Uterus (tissue), 4 donors: ENCODE measurements around the gene RAMAC. TPM values are rescaled to one million over a fixed set of nuclear protein-coding genes. Genes with fewer than 3 reads are reported as not detected.

ENCODE experiments used
- total RNA-seq, 4 donors: library from RNA; depleted of rRNA in 3 of 4; stranded (reverse); fragments of >200 nt in 3 of 4; gene quantifications; one replicate each; pipeline versions ENCODE4 v1.1.0 to v1.2.4, GENCODE V29; 2014 to 2023
- donor health status: DM: yes; HTN: yes; CAD: no.

The RAMAC gene
- total RNA-seq, 4 donors from 2014 or later = 4.9 to 43.5 (median 13.9) TPM

Other genes with a start within 250 kb of the RAMAC start
- not detected for gene FSD2, start 180.1 kb upstream of the RAMAC start, total RNA-seq
- 10 to 100 TPM in 1 of 4 donors, 1 to 10 TPM in 3; 3.5 to 10.8 (median 5.2) TPM for gene WHAMM, start 176.6 kb upstream of the RAMAC start, total RNA-seq
- 10 to 100 TPM in 2 of 4 donors, 1 to 10 TPM in 2; 5.1 to 50.0 (median 10.6) TPM for gene HOMER2, start 33.5 kb upstream of the RAMAC start, total RNA-seq
- 10 to 100 TPM in 2 of 4 donors, 1 to 10 TPM in 2; 2.0 to 21.2 (median 8.3) TPM for gene C15orf40, start 25.4 kb downstream of the RAMAC start, total RNA-seq
- gene BTBD1, start 81.0 kb downstream of the RAMAC start, total RNA-seq = 100 to 1,000 TPM in 2 of 4 donors, 10 to 100 TPM in 2; 54.9 to 140 (median 101) TPM
- gene TM6SF1, start 121.4 kb downstream of the RAMAC start, total RNA-seq = 10 to 100 TPM in 1 of 4 donors, 1 to 10 TPM in 3; 1.7 to 10.5 (median 3.9) TPM
- gene HDGFL3, start 221.6 kb downstream of the RAMAC start, total RNA-seq = 10 to 100 TPM; 12.8 to 70.9 (median 38.1) TPM